ENCODE measurements around the gene PTPRD.

The PTPRD gene

DNA sequence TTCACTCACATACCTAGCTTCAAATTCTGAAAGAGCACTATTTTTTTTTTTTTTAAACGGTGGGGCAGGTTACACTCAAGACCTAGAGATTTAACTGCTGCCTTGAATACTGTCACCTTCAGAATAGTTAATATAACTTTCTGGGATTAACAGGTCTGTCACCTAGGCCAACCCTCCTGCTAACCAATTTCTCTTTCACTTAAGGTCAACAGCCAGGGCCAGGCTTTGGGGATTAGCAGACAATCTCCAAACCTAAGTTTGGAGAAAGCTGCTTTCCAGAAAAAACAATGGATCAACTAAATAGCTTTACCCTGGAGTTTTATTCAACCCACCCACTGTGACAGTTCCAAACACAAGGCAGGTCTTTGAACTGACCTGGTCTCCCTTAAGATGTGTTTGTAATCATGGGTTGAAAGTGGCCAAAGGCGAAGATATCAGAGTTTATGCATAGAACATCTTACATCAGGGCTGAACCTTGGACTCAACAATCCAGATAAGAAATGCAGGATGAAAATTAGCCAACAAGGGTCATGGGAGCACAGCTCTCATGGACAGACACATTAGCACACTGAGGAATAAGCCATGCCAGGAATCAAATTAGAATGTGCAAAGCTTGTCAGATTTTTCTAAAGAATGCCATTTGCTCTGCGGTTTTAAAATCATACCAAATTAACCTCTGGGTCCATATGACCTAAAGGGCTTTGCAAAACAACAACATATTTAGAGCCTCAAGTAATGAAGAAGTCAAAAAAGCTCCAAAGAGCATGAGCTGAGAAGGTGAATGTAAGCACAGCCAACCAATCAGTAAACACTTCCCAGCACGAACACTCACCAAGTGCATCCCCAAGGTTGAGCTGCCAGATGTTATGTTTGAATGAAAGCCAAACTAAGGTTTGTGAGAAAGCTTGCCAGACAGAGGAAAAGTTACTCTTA, 2274.7 kb downstream of the PTPRD start:
- no peak overlapping the region for H3K4me3 ChIP-seq (ENCODE audit: low read depth, low read length)
- DNase-seq (ENCODE audit: low read depth) = no peak
- TF ChIP-seq, protein P1, sequence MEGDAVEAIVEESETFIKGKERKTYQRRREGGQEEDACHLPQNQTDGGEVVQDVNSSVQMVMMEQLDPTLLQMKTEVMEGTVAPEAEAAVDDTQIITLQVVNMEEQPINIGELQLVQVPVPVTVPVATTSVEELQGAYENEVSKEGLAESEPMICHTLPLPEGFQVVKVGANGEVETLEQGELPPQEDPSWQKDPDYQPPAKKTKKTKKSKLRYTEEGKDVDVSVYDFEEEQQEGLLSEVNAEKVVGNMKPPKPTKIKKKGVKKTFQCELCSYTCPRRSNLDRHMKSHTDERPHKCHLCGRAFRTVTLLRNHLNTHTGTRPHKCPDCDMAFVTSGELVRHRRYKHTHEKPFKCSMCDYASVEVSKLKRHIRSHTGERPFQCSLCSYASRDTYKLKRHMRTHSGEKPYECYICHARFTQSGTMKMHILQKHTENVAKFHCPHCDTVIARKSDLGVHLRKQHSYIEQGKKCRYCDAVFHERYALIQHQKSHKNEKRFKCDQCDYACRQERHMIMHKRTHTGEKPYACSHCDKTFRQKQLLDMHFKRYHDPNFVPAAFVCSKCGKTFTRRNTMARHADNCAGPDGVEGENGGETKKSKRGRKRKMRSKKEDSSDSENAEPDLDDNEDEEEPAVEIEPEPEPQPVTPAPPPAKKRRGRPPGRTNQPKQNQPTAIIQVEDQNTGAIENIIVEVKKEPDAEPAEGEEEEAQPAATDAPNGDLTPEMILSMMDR (IDR thresholded peaks at IDR 0.05; ENCODE audit: insufficient read depth, low read depth, low read length, missing control alignments) = no peak

DNA sequence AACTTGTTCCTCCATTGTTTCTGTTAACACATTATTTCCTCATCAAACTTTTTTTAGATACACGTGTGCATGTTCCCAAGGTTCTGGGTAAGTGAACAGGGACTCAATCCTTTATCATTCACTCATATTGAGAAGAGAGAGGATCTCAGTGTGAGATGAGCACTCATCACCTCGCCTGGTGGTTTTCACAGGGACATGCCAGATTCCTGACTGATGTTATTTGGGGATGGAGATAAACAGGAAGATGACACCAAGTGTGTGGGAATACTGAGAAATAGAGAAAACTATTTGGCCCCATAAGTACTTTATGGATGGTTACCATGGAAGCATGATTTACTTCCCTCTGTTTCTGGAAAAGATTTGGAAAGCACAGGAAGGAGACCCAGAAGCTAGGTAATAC, 2279.9 kb downstream of the PTPRD start:
- H3K4me3 ChIP-seq (ENCODE audit: low read depth, low read length) = no peak overlapping the region
- TF ChIP-seq, protein P1 (IDR thresholded peaks at IDR 0.05; ENCODE audit: insufficient read depth, low read depth, low read length, missing control alignments) = no peak
- DNase-seq (ENCODE audit: low read depth) = no peak

DNA sequence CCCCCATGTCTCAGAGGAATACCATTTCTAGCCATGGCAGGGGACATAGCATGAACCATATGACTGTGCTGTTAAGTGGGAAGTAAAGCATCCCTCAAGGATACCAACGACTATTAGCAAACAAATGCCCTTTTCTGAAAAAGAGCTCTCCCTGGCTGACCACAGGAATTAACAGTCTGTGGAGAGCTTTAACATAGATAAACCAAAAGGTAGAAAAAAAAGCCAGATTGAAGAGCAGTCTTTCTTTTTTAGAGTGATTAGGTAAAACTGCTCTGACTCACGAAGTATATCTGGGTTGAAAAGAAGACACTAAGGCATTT, 2280.5 kb downstream of the PTPRD start:
- no peak for DNase-seq (ENCODE audit: low read depth)
- TF ChIP-seq, protein P1 (IDR thresholded peaks at IDR 0.05; ENCODE audit: insufficient read depth, low read depth, low read length, missing control alignments) = no peak
- no peak overlapping the region for H3K4me3 ChIP-seq (ENCODE audit: low read depth, low read length)

DNA sequence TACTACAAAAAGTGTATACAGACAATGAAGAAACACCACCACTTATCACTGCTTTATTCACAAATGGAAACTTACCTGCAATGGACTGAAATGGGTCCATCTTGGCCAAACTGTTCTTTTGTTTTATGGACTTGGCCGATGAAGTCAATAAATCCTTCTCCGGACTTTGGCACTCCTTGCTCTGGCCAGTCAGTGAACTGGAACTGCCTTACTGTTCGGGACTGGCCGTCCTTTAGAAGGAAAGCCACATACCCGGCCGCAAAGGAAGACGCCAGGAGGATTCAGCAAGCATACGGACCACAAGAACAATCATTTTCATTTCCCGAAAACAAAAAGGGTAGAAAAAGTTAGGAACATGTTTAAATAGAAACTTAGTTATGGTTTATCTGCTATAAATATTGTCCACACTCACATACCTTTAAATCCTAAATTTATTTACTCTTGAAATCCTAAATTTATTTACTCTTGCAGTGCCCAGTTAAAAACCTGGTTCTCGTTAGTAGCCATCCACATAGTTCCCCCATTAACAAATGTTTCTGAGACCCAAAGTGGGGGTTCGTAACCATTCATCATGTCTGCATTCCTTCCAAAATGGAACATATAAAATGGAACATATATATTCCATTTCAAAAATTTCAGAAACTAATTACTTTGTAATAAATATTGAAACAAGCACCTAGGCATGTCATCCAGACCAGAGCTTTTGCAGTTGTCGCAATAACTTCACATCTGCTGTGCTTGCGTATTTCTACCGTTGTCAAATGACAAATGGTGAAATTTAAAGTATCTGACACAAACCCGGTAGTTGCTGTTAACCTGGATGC, 2281.1 kb downstream of the PTPRD start:
- TF ChIP-seq, protein P1 (IDR thresholded peaks at IDR 0.05; ENCODE audit: insufficient read depth, low read depth, low read length, missing control alignments) = no peak

DNA sequence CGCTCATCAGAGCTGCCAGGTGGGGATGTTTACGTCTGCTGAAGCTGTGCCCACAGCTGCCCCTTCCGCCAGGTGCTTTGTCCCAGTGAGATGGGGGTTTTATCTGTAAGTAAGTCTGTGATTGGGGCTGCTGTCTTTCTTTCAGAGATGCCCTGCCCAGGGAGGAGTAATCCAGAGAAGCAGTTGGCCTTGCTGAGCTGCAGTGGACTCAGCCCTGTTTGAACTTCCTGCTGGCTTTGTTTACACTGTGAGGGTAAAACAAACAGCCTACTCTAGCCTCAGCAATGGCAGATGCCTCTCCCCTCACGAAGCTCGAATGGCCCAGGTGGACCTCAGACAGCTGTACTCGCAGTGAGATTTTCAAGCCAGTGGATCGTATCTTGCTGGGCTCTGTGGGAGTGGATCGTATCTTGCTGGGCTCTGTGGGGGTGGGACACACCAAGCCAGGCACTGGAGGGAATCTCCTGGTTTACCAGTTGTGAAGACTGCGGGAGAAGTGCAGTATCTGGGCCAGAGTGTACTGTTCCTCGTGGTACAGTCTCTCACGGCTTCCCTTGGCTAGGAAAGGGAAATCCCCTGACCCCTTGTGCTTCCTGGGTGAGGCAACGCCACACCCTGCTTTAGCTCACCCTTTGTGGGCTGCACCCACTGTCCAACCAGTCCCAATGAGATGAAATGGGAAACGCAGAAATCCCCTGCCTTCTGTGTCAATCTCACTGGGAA, 2283.1 kb downstream of the PTPRD start:
- TF ChIP-seq, protein P1 (IDR thresholded peaks at IDR 0.05; ENCODE audit: insufficient read depth, low read depth, low read length, missing control alignments) = no peak
- no peak overlapping the region for H3K4me3 ChIP-seq (ENCODE audit: low read depth, low read length)
- no peak for DNase-seq (ENCODE audit: low read depth)

More for the DNA sequence above, 2281.1 kb downstream of the PTPRD start:
- H3K4me3 ChIP-seq (ENCODE audit: low read depth, low read length) = no peak overlapping the region
- no peak for DNase-seq (ENCODE audit: low read depth)

DNA sequence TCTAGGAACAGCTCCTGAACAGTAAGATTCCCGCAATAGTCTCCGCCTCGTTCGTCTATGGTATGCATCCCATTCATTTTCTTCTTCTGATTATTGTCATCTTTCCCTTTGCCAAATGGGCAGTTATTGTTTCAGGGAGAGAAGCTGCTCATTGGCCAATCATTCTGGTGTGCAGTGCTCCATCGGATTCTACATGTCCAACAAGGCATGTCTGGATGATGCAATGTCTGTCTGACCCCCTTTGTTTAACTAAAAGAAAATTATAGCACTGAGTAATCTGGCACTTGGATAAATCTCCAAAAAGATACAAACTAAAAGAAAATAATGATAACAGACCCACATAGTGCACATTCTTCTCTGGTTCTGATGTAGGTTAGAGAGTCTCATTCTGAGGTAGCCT, 2297.6 kb downstream of the PTPRD start:
- TF ChIP-seq, protein P1 (IDR thresholded peaks at IDR 0.05; ENCODE audit: insufficient read depth, low read depth, low read length, missing control alignments) = no peak
- DNase-seq (ENCODE audit: low read depth) = no peak
- no peak overlapping the region for H3K4me3 ChIP-seq (ENCODE audit: low read depth, low read length)
